ENCODE data around the gene CYP2A13. TPM values are rescaled to one million over a fixed set of nuclear protein-coding genes. Genes with fewer than 3 reads are reported as not detected.
"Not testable (repeated sequence)": the region's sequence is repeated elsewhere in the genome, so short reads cannot be mapped to it uniquely, and the experiment has no call there.

Gene CYP2A13
- polyA plus RNA-seq, 1 experiment, result not detected

DNA sequence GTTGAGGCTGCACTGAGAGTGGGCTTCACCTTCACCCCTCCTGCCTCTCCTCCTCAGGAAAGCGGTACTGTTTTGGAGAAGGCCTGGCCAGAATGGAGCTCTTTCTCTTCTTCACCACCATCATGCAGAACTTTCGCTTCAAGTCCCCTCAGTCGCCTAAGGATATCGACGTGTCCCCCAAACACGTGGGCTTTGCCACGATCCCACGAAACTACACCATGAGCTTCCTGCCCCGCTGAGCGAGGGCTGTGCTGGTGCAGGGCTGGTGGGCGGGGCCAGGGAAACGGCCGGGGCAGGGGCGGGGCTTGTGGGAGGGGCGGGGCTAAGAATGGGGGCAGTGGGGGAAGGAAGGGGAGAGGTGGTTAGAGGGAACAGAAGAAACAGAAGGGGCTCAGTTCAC is 7.5 kb downstream of the CYP2A13 start:
- no peak for DNase-seq (ENCODE audit: low read depth)
- ChIA-PET POLR2A (no interaction called here), CTCF (interaction anchor here (1.3 kb wide), 1 partner anchor 18 kb away, joined by 3 read pairs; no protein-coding TSS in a partner anchor)
- TF ChIP-seq, protein P1, sequence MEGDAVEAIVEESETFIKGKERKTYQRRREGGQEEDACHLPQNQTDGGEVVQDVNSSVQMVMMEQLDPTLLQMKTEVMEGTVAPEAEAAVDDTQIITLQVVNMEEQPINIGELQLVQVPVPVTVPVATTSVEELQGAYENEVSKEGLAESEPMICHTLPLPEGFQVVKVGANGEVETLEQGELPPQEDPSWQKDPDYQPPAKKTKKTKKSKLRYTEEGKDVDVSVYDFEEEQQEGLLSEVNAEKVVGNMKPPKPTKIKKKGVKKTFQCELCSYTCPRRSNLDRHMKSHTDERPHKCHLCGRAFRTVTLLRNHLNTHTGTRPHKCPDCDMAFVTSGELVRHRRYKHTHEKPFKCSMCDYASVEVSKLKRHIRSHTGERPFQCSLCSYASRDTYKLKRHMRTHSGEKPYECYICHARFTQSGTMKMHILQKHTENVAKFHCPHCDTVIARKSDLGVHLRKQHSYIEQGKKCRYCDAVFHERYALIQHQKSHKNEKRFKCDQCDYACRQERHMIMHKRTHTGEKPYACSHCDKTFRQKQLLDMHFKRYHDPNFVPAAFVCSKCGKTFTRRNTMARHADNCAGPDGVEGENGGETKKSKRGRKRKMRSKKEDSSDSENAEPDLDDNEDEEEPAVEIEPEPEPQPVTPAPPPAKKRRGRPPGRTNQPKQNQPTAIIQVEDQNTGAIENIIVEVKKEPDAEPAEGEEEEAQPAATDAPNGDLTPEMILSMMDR (IDR thresholded peaks at IDR 0.05; ENCODE audit: insufficient read depth, low read depth, low read length), result no peak
- Histone ChIP-seq H3K4me3 (ENCODE audit: low read depth, low read length) (no peak overlapping the region), H3K27me3 (ENCODE audit: control insufficient read depth, insufficient read depth, low read length) (peaks cover 3% of the 10 kb centered on the region), H3K36me3 (ENCODE audit: control insufficient read depth, insufficient read depth, low read length) (no peaks in the 10 kb centered on the region)

DNA sequence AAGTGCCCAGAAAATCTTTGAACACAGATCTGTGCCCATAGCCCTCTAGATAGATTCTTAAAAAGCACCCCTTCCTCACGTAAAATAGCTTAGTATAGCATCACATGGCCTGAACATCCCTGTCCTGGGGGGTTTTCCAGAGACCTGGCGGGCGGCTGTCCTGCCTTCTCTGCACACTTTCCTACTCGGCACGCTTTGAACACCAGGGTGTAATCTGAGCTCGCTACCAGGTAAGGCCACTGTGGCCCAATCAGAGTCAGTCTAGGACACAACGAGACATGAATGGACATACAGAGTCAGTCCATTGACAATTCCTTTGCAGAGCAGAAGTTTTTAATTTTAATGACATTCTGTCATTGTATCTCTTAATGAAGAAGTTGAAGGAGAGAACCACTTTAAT is 8.1 kb downstream of the CYP2A13 start:
- POLR2A ChIA-PET, result no interaction called here
- no peak overlapping the region for H3K4me3 ChIP-seq (ENCODE audit: low read depth, low read length)
- CTCF ChIA-PET, result interaction anchor here (1.3 kb wide), 1 partner anchor 19 kb away, joined by 3 read pairs; no protein-coding TSS in a partner anchor

DNA sequence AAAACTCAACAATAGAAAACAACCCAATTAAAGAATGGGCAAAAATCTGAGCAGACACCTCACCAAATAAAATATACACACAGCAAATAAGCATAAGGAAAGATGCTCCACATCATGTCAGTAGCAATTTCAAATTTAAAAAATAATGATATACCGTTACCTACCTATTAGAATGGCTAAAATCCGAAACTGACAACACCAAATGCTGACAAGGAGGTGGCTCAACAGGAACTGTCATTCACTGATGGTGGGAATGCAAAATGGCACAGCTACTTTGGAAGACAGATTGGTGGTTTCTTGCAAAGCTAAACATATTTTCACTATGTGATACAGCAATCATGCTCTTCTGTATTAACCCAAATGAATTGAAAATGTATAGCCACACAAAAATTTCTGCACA is 9.1 kb downstream of the CYP2A13 start:
- Histone ChIP-seq H3K36me3 (ENCODE audit: control insufficient read depth, insufficient read depth, low read length) (no peaks in the 10 kb centered on the region), H3K4me3 (ENCODE audit: low read depth, low read length) (no peak overlapping the region), H3K27me3 (ENCODE audit: control insufficient read depth, insufficient read depth, low read length) (peaks cover 2% of the 10 kb centered on the region)
- TF ChIP-seq, protein P1 (IDR thresholded peaks at IDR 0.05; ENCODE audit: insufficient read depth, low read depth, low read length), result no peak
- no peak for DNase-seq (ENCODE audit: low read depth)
- ChIA-PET CTCF (interaction anchor here (1.3 kb wide), 1 partner anchor 19 kb away, joined by 3 read pairs; no protein-coding TSS in a partner anchor), POLR2A (no interaction called here)

More for the DNA sequence above, 8.1 kb downstream of the CYP2A13 start:
- Histone ChIP-seq H3K36me3 (ENCODE audit: control insufficient read depth, insufficient read depth, low read length) (no peaks in the 10 kb centered on the region), H3K27me3 (ENCODE audit: control insufficient read depth, insufficient read depth, low read length) (peaks cover 3% of the 10 kb centered on the region)
- no peak for DNase-seq (ENCODE audit: low read depth)
- TF ChIP-seq, protein P1 (IDR thresholded peaks at IDR 0.05; ENCODE audit: insufficient read depth, low read depth, low read length), result no peak

DNA sequence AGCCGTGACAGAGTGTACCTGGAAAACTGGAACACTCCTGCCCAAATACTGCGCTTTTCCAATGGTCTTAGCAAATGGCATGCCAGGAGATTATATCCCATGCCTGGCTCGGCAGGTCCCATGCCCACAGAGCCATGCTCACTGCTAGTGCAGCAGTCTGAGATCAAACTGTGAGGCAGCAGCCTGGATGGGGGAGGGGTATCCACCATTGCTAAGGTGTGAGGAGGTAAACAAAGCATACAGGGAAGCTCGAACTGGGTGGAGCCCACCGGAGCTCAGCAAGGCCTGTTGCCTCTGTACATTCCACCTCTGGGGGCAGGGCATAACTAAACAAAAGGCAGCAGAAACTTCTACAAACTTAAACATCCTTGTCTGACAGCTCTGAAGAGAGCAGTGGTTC is 10.5 kb downstream of the CYP2A13 start:
- CTCF ChIA-PET, result no interaction called here
- no peak for DNase-seq (ENCODE audit: low read depth)
- H3K27me3 ChIP-seq (ENCODE audit: control insufficient read depth, insufficient read depth, low read length), result no peaks in the 10 kb centered on the region; the same call in 1 of the 2 replicates
- TF ChIP-seq, protein P1 (IDR thresholded peaks at IDR 0.05; ENCODE audit: insufficient read depth, low read depth, low read length), result no peak
- POLR2A ChIA-PET, result no interaction called here
- no peaks in the 10 kb centered on the region for H3K36me3 ChIP-seq (ENCODE audit: control insufficient read depth, insufficient read depth, low read length)
- H3K4me3 ChIP-seq (ENCODE audit: low read depth, low read length), result no peak overlapping the region

DNA sequence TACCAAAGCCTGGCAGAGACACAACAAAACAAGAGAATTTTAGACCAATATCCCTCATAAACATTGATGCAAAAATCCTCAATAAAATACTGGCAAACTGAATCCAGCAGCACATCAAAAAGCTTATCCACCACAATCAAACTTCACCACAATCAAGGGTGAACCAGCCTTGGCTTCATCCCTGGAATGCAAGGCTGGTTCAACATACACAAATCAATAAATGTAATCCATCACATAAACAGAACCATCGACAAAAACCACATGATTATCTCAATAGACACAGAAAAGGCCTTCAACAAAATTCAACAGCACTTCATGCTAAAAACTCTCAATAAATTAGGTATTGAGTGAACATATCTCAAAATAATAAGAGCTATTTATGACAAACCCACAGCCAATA is 14.0 kb downstream of the CYP2A13 start:
- POLR2A ChIA-PET; CTCF ChIA-PET; H3K4me3 ChIP-seq (ENCODE audit: low read depth, low read length); H3K27me3 ChIP-seq (ENCODE audit: control insufficient read depth, insufficient read depth, low read length); H3K36me3 ChIP-seq (ENCODE audit: control insufficient read depth, insufficient read depth, low read length); DNase-seq (ENCODE audit: low read depth): not testable (repeated sequence)

DNA sequence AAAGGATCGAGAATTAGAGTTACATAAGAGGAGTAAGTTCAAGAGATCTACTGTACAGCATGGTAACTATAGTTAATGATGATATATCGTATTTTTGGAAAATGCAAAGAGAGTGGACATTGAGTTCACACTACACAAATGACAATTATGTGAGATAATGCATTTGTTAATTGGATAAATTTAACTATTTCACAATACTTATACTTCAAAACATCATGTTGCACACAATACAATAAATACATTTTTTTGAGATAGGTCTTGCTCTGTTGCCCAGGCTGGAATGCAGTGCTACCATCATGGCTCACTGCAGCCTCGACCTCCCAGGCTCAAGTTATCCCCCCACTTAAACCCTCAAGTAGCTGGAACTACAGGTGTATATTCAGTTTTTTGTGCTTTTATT is 17.9 kb downstream of the CYP2A13 start:
- no peak for DNase-seq (ENCODE audit: low read depth)
- Histone ChIP-seq H3K27me3 (ENCODE audit: control insufficient read depth, insufficient read depth, low read length) (no peaks in the 10 kb centered on the region), H3K36me3 (ENCODE audit: control insufficient read depth, insufficient read depth, low read length) (no peaks in the 10 kb centered on the region), H3K4me3 (ENCODE audit: low read depth, low read length) (no peak overlapping the region)
- CTCF ChIA-PET, result no interaction called here
- POLR2A ChIA-PET, result no interaction called here
- TF ChIP-seq, protein P1 (IDR thresholded peaks at IDR 0.05; ENCODE audit: insufficient read depth, low read depth, low read length), result no peak

Measured in BJ (cell line).